GM21529 (cell line): ENCODE data around the gene CCNG2.
"Not testable (repeated sequence)": the region's sequence is repeated elsewhere in the genome, so short reads cannot be mapped to it uniquely, and the experiment has no call there.

ENCODE experiments used
- ATAC-seq: cut with Tn5 transposase; IDR thresholded peaks from one replicate; pipeline ENCODE4 v1.9.1; 2021; ENCODE audit not compliant: unreplicated experiment

Gene CCNG2

GRCh38 chr4:77156912-77157858 lies at the start of gene CCNG2:
Gene CCNG2, plus strand, starts transcription at chr4:77157207. Its CDS starts 1,326 bp downstream, at chr4:77158533.
- ATAC-seq = peak; percentile 20

DNA sequence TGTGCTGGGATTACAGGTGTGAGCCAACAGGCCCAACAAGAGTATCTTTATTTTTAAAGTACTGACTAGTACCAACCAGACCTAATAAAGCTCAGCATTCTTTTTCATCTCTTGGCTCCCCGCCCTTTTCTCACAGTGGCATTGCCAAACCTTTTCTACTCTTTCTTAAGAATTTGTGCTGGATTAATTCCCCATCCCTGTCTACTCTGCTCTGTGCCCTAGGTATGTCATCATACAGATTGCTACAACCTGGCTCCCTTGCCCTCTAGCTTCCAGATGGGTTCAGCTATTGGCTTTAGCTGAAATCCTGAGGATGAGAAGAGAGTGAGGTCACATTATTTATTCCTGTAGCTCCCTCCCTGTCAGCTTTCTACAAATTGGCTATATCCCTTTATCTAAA lies 46.3 kb upstream of the CCNG2 start:
- ATAC-seq = no peak

GRCh38 chr4:77113069-77113468 lies 43.9 kb upstream of the CCNG2 start:
- ATAC-seq = no peak

DNA sequence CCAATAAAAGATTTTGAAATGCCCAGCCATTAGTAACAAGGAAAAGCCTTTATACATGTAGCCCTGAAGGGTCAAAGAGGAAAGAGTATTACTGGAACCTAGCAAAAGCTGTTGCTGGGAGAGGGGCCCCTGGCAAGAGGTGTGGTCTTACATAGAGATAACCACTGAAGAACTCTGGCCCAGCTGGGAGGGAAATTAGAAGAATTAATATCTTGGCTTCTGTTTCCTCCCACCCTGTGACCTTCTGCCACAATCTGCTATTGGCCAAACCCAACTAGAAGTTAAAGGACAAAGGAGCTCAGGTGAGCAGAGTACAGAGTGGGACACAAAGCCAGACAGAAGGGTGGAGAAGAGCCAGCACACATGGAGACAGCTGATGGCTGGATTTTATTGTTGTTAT lies 39.3 kb upstream of the CCNG2 start:
- ATAC-seq = no peak

- ATAC-seq = peak; percentile 87
These were observed 36.0 kb upstream of the CCNG2 start for GRCh38 chr4:77120886-77121508.

DNA sequence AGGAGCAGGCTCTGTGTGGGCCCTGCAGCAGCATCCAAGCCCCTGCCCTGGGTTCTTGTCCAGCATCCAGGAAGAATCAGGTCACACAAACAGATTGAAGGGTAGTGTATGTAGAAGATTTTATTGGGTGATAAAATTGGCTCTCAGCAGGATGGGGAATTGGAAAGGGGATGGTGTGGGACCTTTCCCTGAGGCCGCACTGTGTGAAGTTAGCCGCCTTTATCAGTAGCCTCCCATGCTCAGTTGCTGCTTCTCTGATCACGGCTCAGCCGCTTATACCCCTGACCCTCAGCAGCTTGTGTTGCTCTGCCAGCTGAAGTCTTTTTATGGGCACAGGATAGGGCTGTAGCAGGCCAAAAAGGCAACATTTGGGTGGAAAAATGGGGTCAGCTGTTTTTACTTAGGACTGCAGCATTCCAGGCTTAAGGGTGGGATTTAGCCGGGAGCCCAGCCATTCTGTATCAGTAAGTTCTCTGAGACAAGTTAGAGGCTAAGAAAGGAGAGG lies 35.2 kb upstream of the CCNG2 start:
- no peak for ATAC-seq

GRCh38 chr4:77122656-77123055 lies 34.4 kb upstream of the CCNG2 start:
- ATAC-seq = no peak

- ATAC-seq = no peak
These were observed 33.6 kb upstream of the CCNG2 start for GRCh38 chr4:77123411-77123810.

DNA sequence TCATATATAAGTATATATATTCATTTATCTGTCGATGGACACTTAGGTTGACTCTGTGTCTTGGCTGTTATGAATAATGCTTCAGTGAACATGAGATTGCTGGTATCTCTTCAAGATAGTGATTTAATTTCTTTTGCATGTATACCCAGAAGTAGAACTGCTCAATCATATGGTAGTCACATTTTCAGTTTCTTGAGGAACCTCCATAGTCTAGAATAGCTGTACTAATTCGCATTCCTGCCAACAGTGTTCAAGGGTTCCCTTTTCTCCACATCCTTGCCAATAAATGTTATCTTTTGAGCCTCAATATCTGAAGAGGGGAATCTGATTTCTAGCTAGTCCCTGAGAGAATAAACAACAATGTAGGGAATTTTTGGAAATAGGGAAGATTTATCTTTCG lies 32.4 kb upstream of the CCNG2 start:
- no peak for ATAC-seq

DNA sequence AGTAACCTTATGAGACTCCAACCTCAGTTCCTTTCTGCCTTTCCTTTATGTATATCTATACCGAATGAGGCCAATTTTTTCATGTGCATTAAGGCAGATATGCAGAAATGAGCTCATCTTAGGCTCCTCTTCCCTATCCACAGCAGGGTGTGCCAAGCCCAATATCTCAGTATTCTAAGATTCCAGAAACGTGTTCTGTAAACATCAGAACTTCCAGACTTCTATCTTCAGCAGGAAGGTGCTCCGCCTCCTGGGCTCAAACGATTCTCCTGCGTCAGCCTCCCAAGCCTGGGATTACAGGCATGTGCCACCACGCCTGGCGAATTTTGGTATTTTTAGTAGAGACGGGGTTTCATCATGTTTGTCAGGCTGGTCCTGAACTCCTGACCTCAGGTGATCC lies 31.0 kb upstream of the CCNG2 start:
- no peak for ATAC-seq

DNA sequence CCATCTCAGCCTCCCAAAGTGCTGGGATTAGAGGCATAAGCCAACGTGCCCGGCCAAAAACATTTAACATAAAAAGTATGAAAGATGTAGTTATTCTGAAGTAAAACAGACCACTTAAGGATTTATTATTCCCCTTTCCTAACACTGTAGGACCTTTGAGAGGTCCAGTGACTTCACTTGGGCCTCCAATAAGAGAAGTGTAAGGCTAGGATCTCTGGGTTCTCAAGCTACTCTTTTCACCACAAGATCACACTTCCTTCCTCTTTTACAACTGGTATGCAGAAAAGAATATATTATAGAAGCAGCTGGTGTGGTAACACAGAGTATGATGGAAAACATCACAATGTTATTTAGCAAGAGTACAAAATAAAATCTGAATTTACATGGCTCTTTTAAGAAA lies 30.2 kb upstream of the CCNG2 start:
- peak; percentile 95 for ATAC-seq

DNA sequence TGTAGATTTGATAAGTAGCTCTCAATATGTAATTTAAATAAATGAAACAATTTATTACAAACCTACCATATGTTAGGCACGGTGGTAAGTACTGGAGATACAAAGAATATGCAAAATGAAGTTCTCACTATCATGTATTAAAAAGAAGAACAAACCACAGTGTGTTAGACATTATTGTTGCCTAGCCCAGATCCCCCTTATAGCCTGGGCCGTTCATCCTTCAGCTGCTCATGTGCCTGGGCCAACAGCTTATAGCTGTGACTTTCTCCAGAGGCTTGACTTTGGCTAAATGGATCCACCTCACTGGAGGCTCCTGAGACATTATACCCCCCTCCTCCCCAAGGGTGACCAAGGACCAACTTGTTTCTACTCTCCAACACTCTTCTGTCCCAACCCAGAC lies 29.8 kb upstream of the CCNG2 start:
- ATAC-seq = peak; percentile 56

DNA sequence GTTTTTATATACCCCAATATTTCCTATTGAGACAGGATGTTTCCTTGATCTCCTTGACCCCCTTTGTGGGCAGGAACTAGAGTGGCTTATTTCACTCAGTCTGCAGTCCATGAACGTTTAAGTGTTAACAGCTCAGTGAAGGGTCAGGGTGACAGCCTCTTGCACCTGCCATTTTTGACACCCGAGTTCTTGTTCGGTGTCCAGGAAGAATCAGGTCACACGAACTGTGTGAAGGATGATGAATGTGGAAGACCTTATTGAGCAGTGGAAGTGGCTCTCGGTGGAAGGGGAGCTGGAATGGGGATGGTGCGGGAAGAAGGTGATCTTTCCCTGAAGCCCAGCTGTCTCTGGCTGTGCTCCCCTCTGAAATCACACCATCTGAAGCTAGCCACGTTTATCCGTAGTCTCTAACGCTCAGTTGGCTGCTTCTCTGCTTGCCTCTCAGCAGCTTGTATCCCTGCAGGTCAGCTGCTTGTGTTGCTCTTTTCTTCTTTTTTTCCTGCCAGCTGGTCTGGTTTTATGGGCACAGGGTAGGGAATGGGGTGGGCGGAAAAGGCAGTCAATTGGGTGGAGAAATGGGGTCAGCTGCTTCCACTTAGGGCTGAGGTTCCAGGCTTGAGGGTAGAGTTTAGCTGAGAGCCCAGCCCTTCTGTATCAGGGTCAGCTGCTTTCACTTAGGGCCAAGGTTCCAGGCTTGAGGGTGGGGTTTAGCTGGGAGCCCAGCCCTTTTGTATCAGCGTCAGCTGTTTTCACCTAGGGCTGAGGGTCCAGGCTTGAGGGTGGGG lies 29.0 kb upstream of the CCNG2 start:
- ATAC-seq = no peak

GRCh38 chr4:77132652-77133312 lies 24.2 kb upstream of the CCNG2 start:
- ATAC-seq = no peak

DNA sequence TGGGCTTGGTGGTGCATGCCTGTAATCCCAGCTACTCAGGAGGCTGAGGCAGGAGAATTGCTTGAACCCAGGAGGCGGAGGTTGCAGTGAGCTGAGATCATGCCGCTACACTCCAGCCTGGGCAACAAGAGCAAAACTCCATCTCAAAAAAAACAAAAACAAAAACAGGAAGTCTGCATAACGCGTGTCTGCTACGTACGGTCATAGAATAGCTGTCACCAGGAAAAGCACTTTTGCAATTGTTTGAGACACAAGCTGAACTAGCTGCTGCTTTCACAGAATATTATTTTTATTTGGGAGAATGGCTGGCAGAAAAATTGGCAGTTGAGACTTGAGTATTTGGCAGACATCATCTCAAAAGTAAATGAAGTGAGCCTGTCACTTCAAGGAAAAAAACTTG lies 19.6 kb upstream of the CCNG2 start:
- ATAC-seq = not testable (repeated sequence)

DNA sequence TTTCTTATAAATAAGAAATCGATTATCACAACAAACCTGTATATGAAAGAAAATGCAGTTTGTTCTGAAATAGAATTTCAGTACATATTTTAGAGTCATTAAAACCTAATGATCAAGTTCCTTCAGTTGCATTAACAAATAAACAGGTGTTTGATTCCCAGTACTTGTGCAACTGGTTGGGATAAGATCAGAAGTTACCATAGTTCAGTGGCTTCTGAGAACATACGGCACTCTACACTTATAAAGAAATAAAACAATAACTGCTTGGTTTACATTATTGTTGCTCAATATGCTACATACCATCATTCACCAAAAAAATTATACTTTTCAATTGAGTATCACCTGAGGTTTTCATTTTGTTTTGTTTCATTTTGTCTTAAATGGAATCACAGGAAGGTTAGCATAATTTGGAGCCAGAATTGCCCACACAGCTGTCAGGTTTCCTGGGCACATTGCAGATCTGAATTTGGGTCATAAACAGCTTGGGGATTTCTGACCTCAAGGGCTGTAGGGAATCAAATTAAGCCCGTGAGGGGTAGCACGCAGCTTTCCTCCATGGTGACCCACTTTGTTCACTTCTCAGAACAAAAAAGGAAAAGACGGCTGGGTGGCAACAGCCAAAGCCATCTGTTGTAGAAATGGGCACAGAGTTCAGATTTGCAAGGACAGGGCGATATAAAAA lies 14.9 kb upstream of the CCNG2 start:
- ATAC-seq = no peak

DNA sequence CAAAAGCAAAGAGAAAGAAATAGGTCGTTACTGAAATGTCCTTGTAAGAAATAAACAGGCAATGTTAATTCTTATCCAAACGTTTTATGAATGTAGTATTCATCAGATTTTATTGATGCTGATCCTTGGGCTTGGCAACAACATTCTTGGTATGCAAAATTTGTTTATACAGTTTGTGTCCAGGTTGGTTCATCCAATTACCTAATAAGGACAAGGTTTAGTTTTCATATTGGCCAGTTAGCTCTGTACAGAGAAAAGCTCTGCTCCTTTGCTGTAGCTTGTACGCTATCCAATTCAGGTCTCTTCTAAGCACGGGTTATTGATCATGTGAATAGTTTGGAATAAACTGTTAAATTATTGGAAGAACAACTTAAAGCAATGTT lies 14.4 kb upstream of the CCNG2 start:
- no peak for ATAC-seq

DNA sequence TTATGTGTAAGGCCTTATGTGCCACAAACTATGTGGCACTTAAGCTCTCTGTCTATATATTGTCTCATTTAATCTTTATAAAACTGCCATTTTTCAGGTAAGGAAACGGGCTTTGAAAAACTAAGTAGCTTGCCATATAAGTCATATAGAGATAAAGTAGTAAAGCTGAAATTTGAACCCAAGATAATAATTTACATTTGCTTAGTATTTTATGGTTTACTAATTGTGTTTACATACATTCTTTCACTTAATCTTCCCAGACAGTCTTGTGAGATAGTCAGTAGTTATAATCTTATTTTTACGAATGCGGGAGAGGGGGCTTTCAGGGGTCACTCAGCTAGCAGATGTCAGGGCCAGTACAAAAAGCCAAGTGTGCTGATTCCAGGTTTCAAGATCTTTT lies 13.9 kb upstream of the CCNG2 start:
- no peak for ATAC-seq

- ATAC-seq = no peak
These were observed 11.2 kb upstream of the CCNG2 start for GRCh38 chr4:77145842-77146185.
